Superior temporal gyrus (tissue), 1 donor: ENCODE results near the gene USP9X.
"Not testable (repeated sequence)": the region's sequence is repeated elsewhere in the genome, so short reads cannot be mapped to it uniquely, and the experiment has no call there.

ENCODE experiments used
- DNase-seq: peaks from one replicate; pipeline ENCODE4 v3.0.0-alpha.2; 2016; ENCODE audit errors: extremely low spot score

The USP9X gene

GRCh38 chrX:41122664-41123257 is 37.5 kb downstream of the USP9X start:
- DNase-seq = no peak

- no peak for DNase-seq
Observed at GRCh38 chrX:41127477-41128192, 42.4 kb downstream of the USP9X start.

DNA sequence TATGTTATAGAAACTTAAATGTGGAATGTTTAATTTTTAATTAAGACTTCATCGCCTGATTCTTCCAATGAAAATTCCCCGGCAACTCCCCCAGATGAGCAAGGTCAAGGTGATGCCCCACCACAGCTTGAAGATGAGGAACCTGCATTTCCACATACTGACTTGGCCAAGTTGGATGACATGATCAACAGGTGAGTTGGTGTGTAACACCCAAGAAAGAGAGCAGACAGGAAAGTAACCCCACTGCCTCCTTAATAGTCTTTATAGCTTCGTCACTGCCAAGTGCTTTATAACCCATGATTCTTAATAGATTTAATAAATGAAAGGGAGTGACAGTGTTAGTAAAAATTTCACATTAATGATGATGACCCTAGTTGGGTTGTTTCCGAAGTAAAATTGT is 43.7 kb downstream of the USP9X start:
- DNase-seq = no peak

GRCh38 chrX:41131766-41132165 is 46.5 kb downstream of the USP9X start:
- DNase-seq = no peak

DNA sequence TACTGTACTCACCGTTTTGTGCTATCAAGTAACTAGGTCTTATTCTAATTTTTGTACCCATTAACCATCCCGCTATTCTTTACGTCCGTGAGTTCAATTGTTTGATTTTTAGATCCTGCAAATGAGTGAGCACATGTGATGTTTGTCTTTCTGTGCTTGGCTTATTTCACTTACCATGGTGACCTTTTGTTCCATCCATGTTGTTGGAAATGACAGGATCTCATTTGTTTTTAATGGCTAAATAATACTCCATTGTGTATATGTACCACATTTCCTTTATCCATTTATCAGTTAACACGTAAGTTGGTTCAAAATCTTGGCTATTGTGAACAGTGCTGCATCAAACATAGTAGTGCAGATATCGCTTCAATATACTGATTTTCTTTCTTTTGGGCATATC is 48.3 kb downstream of the USP9X start:
- no peak for DNase-seq

DNA sequence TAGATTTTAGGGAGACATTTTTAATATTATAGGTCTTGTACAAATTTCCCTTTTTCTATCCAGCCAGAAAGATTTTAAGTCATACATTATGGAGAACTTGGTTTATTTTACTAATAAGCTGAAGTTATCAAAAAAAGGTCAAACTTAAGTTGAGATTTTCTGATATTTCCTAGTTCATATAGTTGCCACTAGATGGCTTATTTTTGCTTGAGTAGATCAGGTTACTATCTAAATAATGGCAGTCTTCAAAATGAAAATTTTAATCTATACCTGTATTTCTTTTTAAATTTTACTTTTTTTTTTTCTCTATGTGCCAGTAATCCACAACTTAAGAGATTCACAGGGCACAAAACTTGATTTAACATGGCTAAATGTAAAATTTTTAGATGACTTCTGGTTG is 52.3 kb downstream of the USP9X start:
- no peak for DNase-seq

- DNase-seq = no peak
Observed at GRCh38 chrX:41142130-41142910, 57.1 kb downstream of the USP9X start.

GRCh38 chrX:41144873-41145272 is 59.6 kb downstream of the USP9X start:
- DNase-seq = no peak

- peak; percentile 15 for DNase-seq
Observed at GRCh38 chrX:41145920-41146608, 60.8 kb downstream of the USP9X start.

DNA sequence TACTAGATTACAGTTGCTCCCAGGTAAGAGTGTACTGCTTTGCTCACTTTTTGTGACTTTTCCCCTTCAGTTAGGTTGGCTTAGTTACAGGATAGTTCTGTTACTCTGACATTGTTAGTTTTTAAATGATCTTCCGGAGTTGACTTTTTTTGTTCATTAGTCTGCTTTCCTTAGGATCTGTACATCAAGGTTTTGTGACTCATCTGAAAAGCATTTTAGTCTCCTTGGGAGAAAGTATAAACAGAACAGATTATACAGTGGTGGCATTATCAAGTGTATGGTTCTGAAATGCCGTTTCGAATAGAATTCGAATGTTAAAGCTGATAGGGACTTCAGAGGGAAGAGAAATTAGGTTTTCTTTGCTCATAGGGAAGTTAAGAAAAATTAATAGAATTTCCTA is 63.3 kb downstream of the USP9X start:
- no peak for DNase-seq

- DNase-seq = no peak
Observed at GRCh38 chrX:41150043-41150442, 64.8 kb downstream of the USP9X start.

GRCh38 chrX:41151726-41152125 is 66.5 kb downstream of the USP9X start:
- not testable (repeated sequence) for DNase-seq

DNA sequence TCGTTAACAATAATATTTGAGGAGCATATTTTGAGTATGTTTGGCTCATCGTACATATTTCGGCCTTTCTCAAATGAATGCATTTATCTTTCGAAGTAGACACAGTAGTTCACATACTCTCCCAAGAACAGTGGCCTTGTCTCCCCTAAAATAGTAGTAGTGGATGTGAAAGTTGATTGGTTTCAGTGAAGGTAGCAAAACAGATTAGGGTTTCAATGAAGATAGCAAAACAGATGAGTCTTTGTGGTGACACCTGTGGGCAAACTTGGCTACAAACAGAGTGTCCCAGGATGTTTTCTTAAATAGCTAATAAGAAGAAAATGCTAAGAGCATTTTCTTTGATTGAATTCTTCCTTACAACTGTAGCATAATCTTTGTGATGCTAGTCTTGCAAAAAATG is 67.0 kb downstream of the USP9X start:
- no peak for DNase-seq

DNA sequence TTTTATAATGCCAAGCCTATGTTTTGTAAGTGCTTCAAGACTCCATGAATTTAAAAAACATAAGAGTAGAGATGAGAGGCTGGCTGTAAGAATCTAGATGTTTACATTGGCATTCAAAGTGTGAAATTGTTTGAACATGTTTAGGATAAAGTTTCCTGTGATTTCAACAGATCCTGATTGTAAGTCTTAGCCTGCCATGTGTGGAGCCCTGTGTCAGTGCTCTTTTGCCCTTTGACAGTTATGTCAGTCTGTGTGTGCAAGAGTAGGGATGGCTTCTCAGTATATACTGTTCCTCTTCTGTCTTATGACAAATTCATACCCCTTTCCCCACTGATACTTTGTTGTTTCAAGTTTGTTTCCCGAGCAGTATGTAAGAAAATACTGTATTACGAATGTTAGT is 68.2 kb downstream of the USP9X start:
- DNase-seq = no peak

- no peak for DNase-seq
Observed at GRCh38 chrX:41153957-41154356, 68.7 kb downstream of the USP9X start.

DNA sequence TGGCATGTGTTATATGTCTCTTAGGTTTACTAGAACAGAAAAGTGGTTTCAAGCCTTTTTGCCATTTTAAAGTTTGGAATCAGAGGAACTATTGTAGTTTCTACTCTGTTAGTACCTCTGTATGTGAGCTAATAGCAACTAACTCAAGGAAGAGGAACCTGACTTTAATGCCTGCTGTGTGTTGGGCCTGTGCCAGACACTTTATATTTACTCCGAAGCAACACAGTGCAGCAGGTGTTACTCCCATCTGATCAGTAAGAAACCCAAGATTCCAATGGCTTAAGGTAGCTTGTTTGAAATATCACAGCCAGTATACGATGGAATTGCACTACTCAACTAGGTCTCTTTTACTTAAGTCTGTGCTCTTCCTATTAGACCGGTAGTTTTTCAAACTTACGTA is 79.2 kb downstream of the USP9X start:
- DNase-seq = no peak

GRCh38 chrX:41167888-41168287 is 82.6 kb downstream of the USP9X start:
- DNase-seq = no peak

DNA sequence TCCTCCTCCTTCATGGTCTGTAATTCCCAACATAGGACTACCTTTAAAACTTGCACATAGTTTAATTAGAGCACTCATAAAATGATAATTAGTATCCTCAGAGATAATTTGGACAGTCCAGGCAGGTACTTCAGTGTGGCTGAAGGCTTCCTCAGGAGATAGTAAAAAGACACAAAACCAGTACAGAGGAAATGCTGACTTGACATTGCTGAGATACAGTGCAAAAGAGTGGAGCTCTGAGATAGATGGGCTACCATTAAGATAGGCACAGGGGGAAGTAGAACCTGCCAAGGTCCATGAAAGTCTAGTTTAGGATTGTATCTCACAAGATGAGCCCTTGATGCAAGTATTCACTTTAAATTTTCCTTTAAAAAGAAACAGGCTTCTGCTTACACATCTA is 91.0 kb downstream of the USP9X start:
- DNase-seq = no peak

DNA sequence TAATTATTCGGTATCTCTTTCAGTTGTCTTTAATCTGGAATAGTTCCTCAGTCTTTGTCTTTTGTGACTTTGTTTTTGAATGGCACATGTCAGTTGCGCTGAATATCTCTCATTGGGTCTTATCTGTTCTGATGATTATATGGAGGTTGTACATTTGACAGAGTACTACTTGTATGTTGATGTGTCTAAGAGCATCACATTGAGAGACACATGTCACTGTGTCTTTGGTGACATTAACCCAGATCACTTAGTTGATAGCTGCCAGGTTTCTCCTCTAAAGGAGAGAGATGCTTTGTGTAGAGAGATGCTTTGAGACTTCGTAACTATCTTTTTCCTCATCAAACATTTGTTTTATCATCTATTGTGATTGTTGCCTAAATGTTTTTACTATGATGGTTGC is 92.1 kb downstream of the USP9X start:
- no peak for DNase-seq

GRCh38 chrX:41178201-41178600 is 93.0 kb downstream of the USP9X start:
- DNase-seq = no peak

DNA sequence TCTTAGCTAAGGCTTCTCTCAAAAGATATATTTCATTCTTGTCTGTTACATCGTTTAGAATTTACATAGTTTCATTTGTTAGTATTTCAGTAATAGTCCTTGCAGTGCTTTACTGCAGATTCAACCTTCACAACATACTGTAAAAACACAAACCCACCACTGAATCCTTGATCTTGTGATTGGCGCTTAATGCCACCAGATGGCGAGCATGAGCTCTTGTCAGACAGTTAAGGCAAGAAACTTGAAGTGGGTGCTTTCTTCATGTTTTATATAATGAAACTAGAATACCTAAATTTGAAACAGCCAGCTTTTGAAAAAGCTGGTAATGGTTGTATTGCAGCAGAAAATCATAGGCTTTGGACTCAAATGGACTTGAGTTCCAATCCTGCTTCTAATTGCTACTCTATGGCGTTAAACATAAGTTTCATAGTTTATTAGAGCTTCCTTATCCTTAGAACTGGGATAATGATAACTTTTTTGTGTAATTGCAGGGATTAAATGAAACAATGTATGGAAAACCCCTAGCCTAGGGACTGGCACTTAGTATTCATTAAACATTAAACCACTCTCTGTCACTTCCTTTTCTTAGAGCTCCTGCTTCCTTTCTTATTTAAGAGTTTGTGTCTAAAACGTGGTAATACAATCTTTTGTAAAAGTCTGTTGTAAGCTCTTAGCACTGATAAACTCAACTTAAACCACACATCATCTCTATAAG is 95.1 kb downstream of the USP9X start:
- peak; percentile 57 for DNase-seq

- DNase-seq = no peak
Observed at GRCh38 chrX:41184312-41184711, 99.1 kb downstream of the USP9X start.
